Suprapubic skin (tissue), 4 donors: ENCODE results near the gene CUBN.

Source experiments
- EP300 ChIP-seq: sonication (generic); formaldehyde crosslinking; IDR thresholded peaks from one replicate; pipeline ENCODE4 v1.6.1; 2017; ENCODE audit warnings: antibody characterized with exemption
- POLR2A ChIP-seq, 2 donors: fragments of 450-650 bp; IDR thresholded peaks; one replicate each; pipeline ENCODE4 v1.6.1; 2017; ENCODE audit warnings: antibody characterized with exemption in 2 of 2, mild to moderate bottlenecking in 2 of 2, moderate library complexity in 2 of 2
- POLR2AphosphoS5 ChIP-seq, 3 donors: sonication (generic); formaldehyde crosslinking; IDR thresholded peaks; one replicate each; pipeline ENCODE4 v1.6.1; 2017; ENCODE audit warnings: antibody characterized with exemption in 3 of 3
- TF ChIP-seq, protein P1 (sequence below), 2 donors: fragments of 200-600 bp in 1 of 2; fragments of 450-650 bp in 1 of 2; sonication (generic) in 1 of 2; IDR thresholded peaks; one replicate each; pipeline ENCODE4 v1.5.1; 2016 to 2019; ENCODE audit warnings: antibody characterized with exemption in 2 of 2, mild to moderate bottlenecking in 1 of 2, moderate library complexity in 1 of 2

DNA sequence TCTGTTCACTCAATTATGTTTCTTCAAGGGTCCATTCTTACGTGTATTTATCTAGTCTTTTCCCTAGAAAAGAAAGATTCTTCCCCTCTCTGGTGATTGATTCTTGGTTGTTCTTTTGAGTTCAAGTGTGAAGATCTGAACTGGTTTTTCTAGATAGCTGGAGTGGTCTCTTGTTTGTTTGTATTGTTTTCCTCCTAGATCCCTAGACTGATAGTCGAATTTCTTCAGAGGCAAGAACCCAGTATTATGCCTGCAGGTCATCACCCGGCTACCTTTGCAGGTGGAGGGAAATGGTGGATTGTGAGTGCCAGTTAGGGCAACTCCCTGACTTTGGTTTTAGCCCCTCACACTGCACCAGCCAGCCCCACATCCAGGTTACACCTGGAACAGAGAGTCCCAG is 310.2 kb downstream of the CUBN start:
- TF ChIP-seq, protein P1, sequence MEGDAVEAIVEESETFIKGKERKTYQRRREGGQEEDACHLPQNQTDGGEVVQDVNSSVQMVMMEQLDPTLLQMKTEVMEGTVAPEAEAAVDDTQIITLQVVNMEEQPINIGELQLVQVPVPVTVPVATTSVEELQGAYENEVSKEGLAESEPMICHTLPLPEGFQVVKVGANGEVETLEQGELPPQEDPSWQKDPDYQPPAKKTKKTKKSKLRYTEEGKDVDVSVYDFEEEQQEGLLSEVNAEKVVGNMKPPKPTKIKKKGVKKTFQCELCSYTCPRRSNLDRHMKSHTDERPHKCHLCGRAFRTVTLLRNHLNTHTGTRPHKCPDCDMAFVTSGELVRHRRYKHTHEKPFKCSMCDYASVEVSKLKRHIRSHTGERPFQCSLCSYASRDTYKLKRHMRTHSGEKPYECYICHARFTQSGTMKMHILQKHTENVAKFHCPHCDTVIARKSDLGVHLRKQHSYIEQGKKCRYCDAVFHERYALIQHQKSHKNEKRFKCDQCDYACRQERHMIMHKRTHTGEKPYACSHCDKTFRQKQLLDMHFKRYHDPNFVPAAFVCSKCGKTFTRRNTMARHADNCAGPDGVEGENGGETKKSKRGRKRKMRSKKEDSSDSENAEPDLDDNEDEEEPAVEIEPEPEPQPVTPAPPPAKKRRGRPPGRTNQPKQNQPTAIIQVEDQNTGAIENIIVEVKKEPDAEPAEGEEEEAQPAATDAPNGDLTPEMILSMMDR (IDR thresholded peaks at IDR 0.05) = no peak
- no peak for TF ChIP-seq POLR2AphosphoS5 (IDR thresholded peaks at IDR 0.05)
- no peak for TF ChIP-seq POLR2A (IDR thresholded peaks at IDR 0.05)
- no peak for TF ChIP-seq EP300
